Left lung (tissue), 10 donors: ENCODE results near the gene RFWD3. TPM values are rescaled to one million over a fixed set of nuclear protein-coding genes. Genes with fewer than 3 reads are reported as not detected.

Source experiments
- ATAC-seq: fragments of 200-7000 bp; cut with Tn5 transposase; one replicate; pipeline ENCODE4 v1.9.1; 2020; ENCODE audit warnings: moderate library complexity
- DNase-seq, 4 donors: peaks; one replicate each; pipeline ENCODE4 v3.0.0-alpha.2; 2013 to 2020
- H3K27ac ChIP-seq, 2 donors: fragments of 200-600 bp; sonication (generic) in 1 of 2; one replicate each; pipeline versions ENCODE4 v1.5.0 to v1.8.0; 2020 to 2021
- H3K27me3 ChIP-seq, 2 donors: fragments of 200-600 bp; sonication (generic) in 1 of 2; one replicate each; pipeline versions ENCODE4 v1.5.0 to v1.8.0; 2020 to 2021
- H3K36me3 ChIP-seq, 2 donors: fragments of 200-600 bp; sonication (generic) in 1 of 2; one replicate each; pipeline versions ENCODE4 v1.5.0 to v1.8.0; 2020 to 2021
- H3K4me1 ChIP-seq, 2 donors: fragments of 200-600 bp; one replicate each; pipeline ENCODE4 v1.8.0; 2021
- H3K4me3 ChIP-seq, 2 donors: fragments of 200-600 bp; sonication (generic) in 1 of 2; one replicate each; pipeline versions ENCODE4 v1.5.0 to v1.8.0; 2020 to 2021; ENCODE audit warnings: mild to moderate bottlenecking in 1 of 2
- H3K9me3 ChIP-seq, 2 donors: fragments of 200-600 bp; sonication (generic) in 1 of 2; one replicate each; pipeline versions ENCODE4 v1.5.0 to v1.8.0; 2020 to 2021
- CTCF ChIP-seq, 2 donors: fragments of 200-600 bp; sonication (generic) in 1 of 2; IDR thresholded peaks; one replicate each; pipeline versions ENCODE4 v1.5.0 to v1.8.0; 2021; ENCODE audit warnings: antibody characterized with exemption in 2 of 2
- intact Hi-C, 2 donors: fragments of 100-400 bp; cut with DNase I; formaldehyde crosslinking; loops; one replicate each; pipeline versions ENCODE4 v1.11.2 to v1.14.2; 2022
- polyA plus RNA-seq, 6 donors: library from polyadenylated mRNA; unstranded; fragments of 120-200 nt; gene quantifications; one replicate each; pipeline ENCODE4 v1.2.1, GENCODE V29; 2013; ENCODE audit not compliant: insufficient read length in 6 of 6
- total RNA-seq, 2 donors: library from RNA; stranded (reverse); fragmentation: NEBNext Ultra II Directional; extraction: Animal tissue kit (Norgen Biotek cat#: 25700); gene quantifications; one replicate each; pipeline ENCODE4 v1.2.1, GENCODE V29; 2021
- donor health status: DM: no; HTN: yes; CAD: no.
- donor health status: DM: no; HTN: no; CAD: no.

Gene RFWD3
- total and polyA plus RNA-seq, 8 donors, result 20.7 to 27.7 (median 24.2) TPM

GRCh38 chr16:74605746-74606520 lies 60.7 kb downstream of the RFWD3 start:
- H3K4me1 ChIP-seq, result peaks cover 28 to 59% of the 10 kb centered on the region in 2 donors
- H3K4me3 ChIP-seq, result peak overlapping the region; percentile 95 to 97
- H3K36me3 ChIP-seq, result no peaks in the 10 kb centered on the region
- H3K27ac ChIP-seq, result peak overlapping the region; percentile 95 to 97
- H3K9me3 ChIP-seq, result no peaks in the 10 kb centered on the region
- intact Hi-C loops, result no loop called here
- TF ChIP-seq CTCF (IDR thresholded peaks at IDR 0.05), result no peak
- no peak for DNase-seq
- peak; percentile 15 for ATAC-seq
- no peaks in the 10 kb centered on the region for H3K27me3 ChIP-seq

- Histone ChIP-seq H3K9me3 (no peaks in the 10 kb centered on the region), H3K4me1 (peaks cover 28 to 65% of the 10 kb centered on the region in 2 donors), H3K27ac (no peak overlapping the region), H3K36me3 (no peaks in the 10 kb centered on the region), H3K27me3 (no peaks in the 10 kb centered on the region), H3K4me3 (peak overlapping the region; percentile 95 to 97)
- DNase-seq, result no peak
- intact Hi-C loops, result no loop called here
- no peak for TF ChIP-seq CTCF (IDR thresholded peaks at IDR 0.05)
- no peak for ATAC-seq
Observed at GRCh38 chr16:74605332-74605731, 61.3 kb downstream of the RFWD3 start.

- DNase-seq (no peak), ATAC-seq (no peak)
- Histone ChIP-seq H3K4me3 (no peak overlapping the region), H3K27ac (no peak overlapping the region), H3K27me3 (no peaks in the 10 kb centered on the region), H3K36me3 (no peaks in the 10 kb centered on the region), H3K4me1 (peaks cover 28 to 67% of the 10 kb centered on the region in 2 donors), H3K9me3 (no peaks in the 10 kb centered on the region)
- no peak for TF ChIP-seq CTCF (IDR thresholded peaks at IDR 0.05)
- intact Hi-C loops, result no loop called here
Observed at GRCh38 chr16:74603848-74604247, 62.8 kb downstream of the RFWD3 start.

- intact Hi-C loops, result no loop called here
- H3K4me1 ChIP-seq, result peaks cover 28 to 58% of the 10 kb centered on the region in 2 donors
- no peak for ATAC-seq
Observed at GRCh38 chr16:74601126-74601871, 65.4 kb downstream of the RFWD3 start.

More at GRCh38 chr16:74601126-74601871, 65.4 kb downstream of the RFWD3 start:
- Histone ChIP-seq H3K27ac (no peak overlapping the region), H3K9me3 (no peaks in the 10 kb centered on the region), H3K27me3 (no peaks in the 10 kb centered on the region), H3K36me3 (peaks cover 0 to 7% of the 10 kb centered on the region in 2 donors), H3K4me3 (no peak overlapping the region)
- no peak for TF ChIP-seq CTCF (IDR thresholded peaks at IDR 0.05)
- no peak for DNase-seq
